ENCODE measurements around the gene MXRA7. TPM values are rescaled to one million over a fixed set of nuclear protein-coding genes. Genes with fewer than 3 reads are reported as not detected.

MXRA7 gene
- total and polyA plus RNA-seq, 4 donors, result 60.9 to 127 (median 83.2) TPM

GRCh38 chr17:76727745-76728456, 17.1 kb upstream of the MXRA7 start:
- no peak for TF ChIP-seq CTCF (IDR thresholded peaks at IDR 0.05; ENCODE audit: control extremely low read depth, extremely low read depth)

GRCh38 chr17:76726776-76727718, 16.3 kb upstream of the MXRA7 start, which contains the start of gene METTL23:
METTL23 (plus strand) TSS chr17:76726839; CDS start chr17:76729711, 2,872 bp downstream.
- peak; percentile 25 for TF ChIP-seq CTCF (IDR thresholded peaks at IDR 0.05; ENCODE audit: control extremely low read depth, extremely low read depth)
- H3K27me3 ChIP-seq (ENCODE audit: control insufficient read depth in 3 of 3, insufficient read depth in 3 of 3, low read length in 2 of 3), result no peaks in the 10 kb centered on the region
- peaks cover 2 to 18% (median 11%) of the 10 kb centered on the region in 5 donors for H3K4me1 ChIP-seq (ENCODE audit: control insufficient read depth in 5 of 5, insufficient read depth in 5 of 5, low read length in 5 of 5)
- H3K4me3 ChIP-seq, result peak within 1 kb of the TSS; percentile 92
- peak within 1 kb of the TSS; percentile 74 to 86 for H3K9ac ChIP-seq (ENCODE audit: insufficient read depth in 1 of 2, low read length in 2 of 2)
- H3K9me3 ChIP-seq (ENCODE audit: control insufficient read depth in 4 of 4, insufficient read depth in 3 of 4, low read length in 3 of 4), result no peaks in the 10 kb centered on the region
- H3K27ac ChIP-seq (ENCODE audit: low read depth in 1 of 2, low read length in 1 of 2), result peak within 1 kb of the TSS; percentile 99 to 100
- WGBS, 2 donors, result 2% methylated on average over 60 to 71 of the region's 71 CpGs
- peaks cover 8 to 31% (median 22%) of the 10 kb centered on the region in 4 donors for H3K36me3 ChIP-seq (ENCODE audit: control insufficient read depth in 4 of 4, insufficient read depth in 4 of 4, low read length in 4 of 4)
- ATAC-seq (ENCODE audit: insufficient read depth, low FRiP score) (peak; percentile 66), DNase-seq (peak; percentile 85 to 91 (median 88))

More at GRCh38 chr17:76727745-76728456, 17.1 kb upstream of the MXRA7 start:
- WGBS, 2 donors, result 63 to 70% methylated on average over 18 of the region's 18 CpGs
- ATAC-seq (ENCODE audit: insufficient read depth, low FRiP score), result no peak
- Histone ChIP-seq H3K27ac (ENCODE audit: low read depth in 1 of 2, low read length in 1 of 2) (peak overlapping the region; percentile 99 to 100), H3K9ac (ENCODE audit: insufficient read depth in 1 of 2, low read length in 2 of 2) (peak overlapping the region in 1 of 2 donors; percentile 74), H3K4me1 (ENCODE audit: control insufficient read depth in 5 of 5, insufficient read depth in 5 of 5, low read length in 5 of 5) (peaks cover 2 to 22% (median 11%) of the 10 kb centered on the region in 5 donors), H3K36me3 (ENCODE audit: control insufficient read depth in 4 of 4, insufficient read depth in 4 of 4, low read length in 4 of 4) (peaks cover 8 to 29% (median 19%) of the 10 kb centered on the region in 4 donors), H3K27me3 (ENCODE audit: control insufficient read depth in 3 of 3, insufficient read depth in 3 of 3, low read length in 2 of 3) (no peaks in the 10 kb centered on the region), H3K4me3 (no peak overlapping the region), H3K9me3 (ENCODE audit: control insufficient read depth in 4 of 4, insufficient read depth in 3 of 4, low read length in 3 of 4) (no peaks in the 10 kb centered on the region)
- no peak for DNase-seq

GRCh38 chr17:76726231-76726775, 15.5 kb upstream of the MXRA7 start, which contains the start of gene JMJD6:
JMJD6 (minus strand) TSS chr17:76726606; CDS start chr17:76726475, 131 bp downstream.
- ATAC-seq (ENCODE audit: insufficient read depth, low FRiP score) (peak; percentile 92), DNase-seq (peak; percentile 96 to 98 (median 98))
- Histone ChIP-seq H3K27ac (ENCODE audit: low read depth in 1 of 2, low read length in 1 of 2) (peak within 1 kb of the TSS; percentile 99 to 100), H3K9me3 (ENCODE audit: control insufficient read depth in 4 of 4, insufficient read depth in 3 of 4, low read length in 3 of 4) (no peaks in the 10 kb centered on the region), H3K27me3 (ENCODE audit: control insufficient read depth in 3 of 3, insufficient read depth in 3 of 3, low read length in 2 of 3) (no peaks in the 10 kb centered on the region), H3K4me1 (ENCODE audit: control insufficient read depth in 5 of 5, insufficient read depth in 5 of 5, low read length in 5 of 5) (peaks cover 2 to 18% (median 11%) of the 10 kb centered on the region in 5 donors), H3K4me3 (peak within 1 kb of the TSS; percentile 92), H3K36me3 (ENCODE audit: control insufficient read depth in 4 of 4, insufficient read depth in 4 of 4, low read length in 4 of 4) (peaks cover 15 to 32% (median 27%) of the 10 kb centered on the region in 4 donors), H3K9ac (ENCODE audit: insufficient read depth in 1 of 2, low read length in 2 of 2) (peak within 1 kb of the TSS; percentile 74 to 86)
- 0 to 1% methylated on average over 44 to 60 of the region's 60 CpGs for WGBS, 2 donors
- TF ChIP-seq CTCF (IDR thresholded peaks at IDR 0.05; ENCODE audit: control extremely low read depth, extremely low read depth), result no peak
